ENCODE results near the gene ZNF554. TPM values are rescaled to one million over a fixed set of nuclear protein-coding genes. Genes with fewer than 3 reads are reported as not detected.

The ZNF554 gene
- total and polyA plus RNA-seq, 2 donors (not counting 3 experiments of a cell fraction or from before 2014, with no cell fraction given), result 1.2 to 1.6 TPM

DNA sequence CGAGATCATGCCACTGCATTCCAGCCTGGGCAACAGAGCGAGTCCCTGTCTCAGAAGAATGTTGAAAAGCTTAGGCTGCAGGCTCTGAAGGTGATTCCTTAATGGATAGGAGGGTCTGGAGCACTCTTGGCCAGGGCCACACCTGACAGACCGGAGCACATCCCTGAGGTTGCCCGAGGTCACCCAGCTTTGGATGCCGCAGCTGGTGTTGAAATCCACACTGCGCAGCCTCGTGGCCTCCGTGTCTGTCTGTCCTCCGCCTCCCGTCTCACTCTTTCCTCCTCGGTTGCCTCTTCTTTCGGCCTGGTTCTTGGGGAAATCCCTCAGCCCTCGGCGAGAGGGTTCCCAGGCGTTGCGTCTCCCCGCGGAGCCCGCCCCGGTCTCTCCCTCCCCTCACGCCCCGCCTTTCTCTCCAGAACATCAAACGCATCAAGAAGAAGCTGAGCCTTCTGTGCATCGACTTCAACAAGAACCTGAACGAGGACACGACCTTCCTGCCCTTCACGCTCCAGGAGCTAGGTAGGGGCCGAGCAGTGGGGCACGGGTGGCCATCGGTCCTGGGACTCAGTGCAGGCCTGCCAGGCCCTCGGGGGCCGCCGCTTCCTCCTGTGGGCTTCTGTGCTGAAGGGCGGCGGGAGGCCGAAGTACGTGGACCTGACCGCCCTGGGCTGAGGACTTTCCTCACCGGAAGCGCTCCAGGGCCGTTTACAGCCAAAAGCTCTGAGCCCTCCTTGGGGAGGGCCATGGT is 20.2 kb upstream of the ZNF554 start:
- Histone ChIP-seq H3K9me1 (replicated peaks; ENCODE audit: control insufficient read depth, extremely low read depth, insufficient read depth, low read length) (no peaks in the 10 kb centered on the region), H4K20me1 (replicated peaks; ENCODE audit: control insufficient read depth, extremely low read depth, insufficient read depth, low read length) (no peaks in the 10 kb centered on the region), H3K79me2 (ENCODE audit: control insufficient read depth, insufficient read depth, low read length) (peaks cover 3% of the 10 kb centered on the region), H3K9ac (replicated peaks; ENCODE audit: extremely low read depth, insufficient read depth, low read length) (no peak overlapping the region), H3K27me3 (ENCODE audit: control insufficient read depth in 2 of 2, insufficient read depth in 2 of 2, low read length in 2 of 2) (no peaks in the 10 kb centered on the region), H2AFZ (ENCODE audit: low read depth, low read length) (no peak overlapping the region), H3K27ac (ENCODE audit: insufficient read depth, low read depth, low read length) (no peak overlapping the region), H3K9me3 (replicated peaks; ENCODE audit: control insufficient read depth, insufficient read depth, low read length) (no peaks in the 10 kb centered on the region), H3K4me1 (ENCODE audit: control insufficient read depth, extremely low read depth, insufficient read depth, low read length) (no peaks in the 10 kb centered on the region), H3K4me2 (ENCODE audit: insufficient read depth, low read length) (no peak overlapping the region), H3K4me3 (replicated peaks in 1 of 3; ENCODE audit: insufficient read depth in 1 of 3, low read depth in 1 of 3, low read length in 3 of 3) (no peak overlapping the region), H3K36me3 (ENCODE audit: control insufficient read depth in 2 of 2, extremely low read depth in 1 of 2, insufficient read depth in 2 of 2, low read length in 2 of 2) (peaks cover 5 to 9% of the 10 kb centered on the region in 2 experiments)
- TF ChIP-seq MYC (IDR thresholded peaks at IDR 0.05; ENCODE audit: low read depth, low read length), result no peak
- no peak for TF ChIP-seq POLR2AphosphoS5 (IDR thresholded peaks at IDR 0.05; ENCODE audit: insufficient read depth, low read depth, low read length)
- no peak for TF ChIP-seq CTCF (IDR thresholded peaks at IDR 0.05; ENCODE audit: extremely low read depth in 1 of 2, insufficient read depth in 1 of 2, low read depth in 1 of 2, low read length in 2 of 2)
- TF ChIP-seq, protein P1, sequence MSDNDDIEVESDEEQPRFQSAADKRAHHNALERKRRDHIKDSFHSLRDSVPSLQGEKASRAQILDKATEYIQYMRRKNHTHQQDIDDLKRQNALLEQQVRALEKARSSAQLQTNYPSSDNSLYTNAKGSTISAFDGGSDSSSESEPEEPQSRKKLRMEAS (IDR thresholded peaks at IDR 0.05; ENCODE audit: insufficient read depth, insufficient read length), result no peak
- no peak for TF ChIP-seq POLR2A (IDR thresholded peaks at IDR 0.05; ENCODE audit: low read depth, low read length)
- TF ChIP-seq GATA2 (IDR thresholded peaks at IDR 0.05; ENCODE audit: insufficient read depth, insufficient read length, low read depth, low read length), result no peak
- TF ChIP-seq JUN (IDR thresholded peaks at IDR 0.05; ENCODE audit: borderline replicate concordance, insufficient read depth, insufficient read length, low read depth), result no peak
- TF ChIP-seq FOS (IDR thresholded peaks at IDR 0.05; ENCODE audit: borderline replicate concordance, insufficient read depth, low read length), result no peak
- TF ChIP-seq EZH2 (IDR thresholded peaks at IDR 0.05; ENCODE audit: borderline replicate concordance, low read depth, low read length, severe bottlenecking), result no peak
- POLR2A ChIA-PET, result interaction anchor here (1.3 kb wide), 1 partner anchor 20 kb away, joined by 3 read pairs; no protein-coding TSS in a partner anchor
- dilution Hi-C loops (cut with MboI; ENCODE audit: extremely low pct_ligation_motif_present, low sequenced_read_pairs), result no loop called here
- CTCF ChIA-PET, result interaction anchor here (0.8 to 1.2 kb wide), 3 partner anchors 14 to 151 kb away, joined by 3 to 5 read pairs (median 3); partner anchors contain the start of gene THOP1
- DNase-seq (ENCODE audit: low read depth, low spot score) (no peak), FAIRE-seq (no peak)
- no TSS peak for BruUV-seq (replicated peaks)
- intact Hi-C loops (cut with micrococcal nuclease), result no loop called here

Data from endothelial cell of umbilical vein (primary cell).